ENCODE results near the gene ST3GAL5.

DNA sequence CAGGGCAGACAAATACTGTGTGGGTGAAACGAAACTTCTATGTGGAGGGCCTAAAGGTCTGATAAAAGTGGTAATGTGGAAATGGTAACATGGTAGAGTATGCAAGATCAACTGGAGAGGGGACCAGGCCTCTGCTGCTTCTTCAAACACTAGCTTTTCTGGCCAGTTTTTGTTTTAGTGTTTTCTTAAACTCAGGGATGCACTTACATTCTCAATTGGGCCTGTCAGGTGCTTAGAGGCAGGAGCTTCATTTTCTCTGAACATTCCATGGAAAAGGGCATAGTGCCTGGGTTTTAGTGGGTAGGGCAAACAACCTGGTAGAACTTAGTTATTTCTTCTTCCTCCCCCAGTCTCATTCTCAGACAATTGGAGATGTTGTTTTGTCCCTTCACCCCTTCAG lies 10.5 kb upstream of the ST3GAL5 start:
- TF ChIP-seq POLR2A (IDR thresholded peaks at IDR 0.05) (no peak), POLR2AphosphoS5 (IDR thresholded peaks at IDR 0.05) (no peak)
- TF ChIP-seq, protein P1, sequence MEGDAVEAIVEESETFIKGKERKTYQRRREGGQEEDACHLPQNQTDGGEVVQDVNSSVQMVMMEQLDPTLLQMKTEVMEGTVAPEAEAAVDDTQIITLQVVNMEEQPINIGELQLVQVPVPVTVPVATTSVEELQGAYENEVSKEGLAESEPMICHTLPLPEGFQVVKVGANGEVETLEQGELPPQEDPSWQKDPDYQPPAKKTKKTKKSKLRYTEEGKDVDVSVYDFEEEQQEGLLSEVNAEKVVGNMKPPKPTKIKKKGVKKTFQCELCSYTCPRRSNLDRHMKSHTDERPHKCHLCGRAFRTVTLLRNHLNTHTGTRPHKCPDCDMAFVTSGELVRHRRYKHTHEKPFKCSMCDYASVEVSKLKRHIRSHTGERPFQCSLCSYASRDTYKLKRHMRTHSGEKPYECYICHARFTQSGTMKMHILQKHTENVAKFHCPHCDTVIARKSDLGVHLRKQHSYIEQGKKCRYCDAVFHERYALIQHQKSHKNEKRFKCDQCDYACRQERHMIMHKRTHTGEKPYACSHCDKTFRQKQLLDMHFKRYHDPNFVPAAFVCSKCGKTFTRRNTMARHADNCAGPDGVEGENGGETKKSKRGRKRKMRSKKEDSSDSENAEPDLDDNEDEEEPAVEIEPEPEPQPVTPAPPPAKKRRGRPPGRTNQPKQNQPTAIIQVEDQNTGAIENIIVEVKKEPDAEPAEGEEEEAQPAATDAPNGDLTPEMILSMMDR (IDR thresholded peaks at IDR 0.05) = no peak
